CD4-positive, alpha-beta T cell treated with Interleukin-12 subunit alpha and Interleukin-12 subunit beta, for 1 hour (primary cell): Measurements from ENCODE around the gene PPM1F.
A peak's percentile ranks its signal among the peaks of the same experiment; 100 is the strongest.

Experiments
- DNase-seq: peaks from one replicate; pipeline ENCODE4 v3.0.0-alpha.2; 2020

PPM1F gene

GRCh38 chr22:21952586-21953571 lies at the start of gene PPM1F:
PPM1F (minus strand) TSS chr22:21952848; CDS start chr22:21946048, 6,800 bp downstream.
- peak; percentile 92 for DNase-seq

- no peak for DNase-seq
Observed at GRCh38 chr22:22001664-22002525, 49.2 kb upstream of the PPM1F start.

GRCh38 chr22:21998595-21999247 lies 46.1 kb upstream of the PPM1F start:
- no peak for DNase-seq

GRCh38 chr22:21996175-21996720 lies 43.6 kb upstream of the PPM1F start:
- DNase-seq = no peak

- no peak for DNase-seq
Observed at GRCh38 chr22:21995660-21996059, 43.0 kb upstream of the PPM1F start.

- DNase-seq = no peak
Observed at GRCh38 chr22:21994881-21995444, 42.3 kb upstream of the PPM1F start.

GRCh38 chr22:21992593-21993237 lies 40.1 kb upstream of the PPM1F start:
- DNase-seq = no peak

GRCh38 chr22:21991774-21992173 lies 39.1 kb upstream of the PPM1F start:
- DNase-seq = no peak

GRCh38 chr22:21991304-21991596 lies 38.6 kb upstream of the PPM1F start:
- DNase-seq = no peak

GRCh38 chr22:21990445-21991303 lies 38.0 kb upstream of the PPM1F start:
- DNase-seq = no peak

- DNase-seq = no peak
Observed at GRCh38 chr22:21989049-21989448, 36.4 kb upstream of the PPM1F start.

GRCh38 chr22:21985214-21985613 lies 32.6 kb upstream of the PPM1F start:
- DNase-seq = no peak

- no peak for DNase-seq
Observed at GRCh38 chr22:21984793-21985192, 32.1 kb upstream of the PPM1F start.

- peak; percentile 81 for DNase-seq
Observed at GRCh38 chr22:21982338-21982965, 29.8 kb upstream of the PPM1F start, which contains the start of gene TOP3B. TOP3B (minus strand) TSS chr22:21982787; CDS start chr22:21975709, 7,078 bp downstream.

- DNase-seq = no peak
Observed at GRCh38 chr22:21981874-21982273, 29.2 kb upstream of the PPM1F start.

GRCh38 chr22:21980547-21980946 lies 27.9 kb upstream of the PPM1F start:
- DNase-seq = no peak

GRCh38 chr22:21978564-21979386 lies 26.1 kb upstream of the PPM1F start:
- DNase-seq = no peak

- DNase-seq = no peak
Observed at GRCh38 chr22:21977814-21978213, 25.2 kb upstream of the PPM1F start.

- no peak for DNase-seq
Observed at GRCh38 chr22:21975854-21976345, 23.3 kb upstream of the PPM1F start.
